Measurements from ENCODE around the gene PSAPL1. TPM values are rescaled to one million over a fixed set of nuclear protein-coding genes. Genes with fewer than 3 reads are reported as not detected.
"Not testable (repeated sequence)": the region's sequence is repeated elsewhere in the genome, so short reads cannot be mapped to it uniquely, and the experiment has no call there.

The PSAPL1 gene
- total and polyA plus RNA-seq, 2 experiments from 2014 or later: not detected

GRCh38 chr4:7459471-7459870, 24.7 kb upstream of the PSAPL1 start:
- no peak overlapping the region for H3K27ac ChIP-seq
- no peak overlapping the region for H3K4me3 ChIP-seq
- no peak overlapping the region for H3K4me2 ChIP-seq (ENCODE audit: unreplicated experiment)
- 57 to 64% methylated on average over 8 of the region's 8 CpGs for WGBS, 2 experiments (ENCODE audit: low coverage in 1 of 2, low lambda C conversion rate in 2 of 2, missing lambda C conversion rate in 2 of 2)
- H4K20me1 ChIP-seq (ENCODE audit: insufficient read depth): no peaks in the 10 kb centered on the region
- no peak overlapping the region for H2AFZ ChIP-seq
- H3K9me2 ChIP-seq (ENCODE audit: insufficient read depth): no peaks in the 10 kb centered on the region
- no peak overlapping the region for H3K9ac ChIP-seq
- in situ Hi-C loops (cut with MboI): no loop called here
- no peaks in the 10 kb centered on the region for H3K79me2 ChIP-seq (ENCODE audit: insufficient read depth)
- H3K9me3 ChIP-seq (ENCODE audit: low read depth): no peaks in the 10 kb centered on the region
- no peak for DNase-seq
- no peaks in the 10 kb centered on the region; the same call in 1 of the 2 replicates for H3K27me3 ChIP-seq (replicated peaks; ENCODE audit: insufficient read depth)
- H3K36me3 ChIP-seq (ENCODE audit: low read depth): no peaks in the 10 kb centered on the region
- no peaks in the 10 kb centered on the region for H3K4me1 ChIP-seq (ENCODE audit: insufficient read depth)
- TF ChIP-seq EZH2 (IDR thresholded peaks at IDR 0.05; ENCODE audit: insufficient read depth, poor library complexity, severe bottlenecking) (no peak), EZH2phosphoT487 (IDR thresholded peaks at IDR 0.05; ENCODE audit: insufficient read depth, low read depth) (no peak)
- no peaks in the 10 kb centered on the region for H3F3A ChIP-seq (ENCODE audit: insufficient read depth)

GRCh38 chr4:7458477-7458876, 23.7 kb upstream of the PSAPL1 start:
- H3K27me3 ChIP-seq (replicated peaks; ENCODE audit: insufficient read depth): no peaks in the 10 kb centered on the region; the same call in 1 of the 2 replicates
- DNase-seq: no peak
- 62 to 66% methylated on average over 4 of the region's 4 CpGs for WGBS, 2 experiments (ENCODE audit: low coverage in 1 of 2, low lambda C conversion rate in 2 of 2, missing lambda C conversion rate in 2 of 2)
- H3K9ac ChIP-seq: no peak overlapping the region
- no peak overlapping the region for H3K4me3 ChIP-seq
- no peak overlapping the region for H3K27ac ChIP-seq
- no peaks in the 10 kb centered on the region for H3K79me2 ChIP-seq (ENCODE audit: insufficient read depth)
- no peaks in the 10 kb centered on the region for H3K9me3 ChIP-seq (ENCODE audit: low read depth)
- no peak overlapping the region for H2AFZ ChIP-seq
- H3K4me2 ChIP-seq (ENCODE audit: unreplicated experiment): no peak overlapping the region
- in situ Hi-C loops (cut with MboI): no loop called here
- no peaks in the 10 kb centered on the region for H3K9me2 ChIP-seq (ENCODE audit: insufficient read depth)
- no peak for TF ChIP-seq EZH2 (IDR thresholded peaks at IDR 0.05; ENCODE audit: insufficient read depth, poor library complexity, severe bottlenecking)
- no peak for TF ChIP-seq EZH2phosphoT487 (IDR thresholded peaks at IDR 0.05; ENCODE audit: insufficient read depth, low read depth)
- H3K36me3 ChIP-seq (ENCODE audit: low read depth): no peaks in the 10 kb centered on the region
- H3F3A ChIP-seq (ENCODE audit: insufficient read depth): no peaks in the 10 kb centered on the region
- no peaks in the 10 kb centered on the region for H4K20me1 ChIP-seq (ENCODE audit: insufficient read depth)
- H3K4me1 ChIP-seq (ENCODE audit: insufficient read depth): no peaks in the 10 kb centered on the region

DNA sequence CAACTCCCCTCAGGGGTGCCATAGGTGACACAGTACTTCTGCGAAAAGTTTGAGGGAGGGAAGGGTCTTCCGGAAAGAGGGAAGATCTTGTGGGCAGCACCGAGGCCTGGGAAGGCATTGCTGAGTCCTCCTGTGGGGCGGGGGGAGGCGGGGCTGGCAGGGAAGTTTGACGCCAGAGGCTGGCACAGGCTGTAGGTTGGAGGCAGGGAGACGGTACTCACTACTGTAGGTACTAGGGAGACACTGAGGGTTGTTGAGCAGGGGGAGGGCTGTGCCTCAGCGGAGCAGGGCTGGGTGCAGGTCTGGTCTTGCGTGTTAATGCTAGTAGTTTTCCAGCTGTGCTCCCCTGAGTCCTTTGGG, 23.3 kb upstream of the PSAPL1 start:
- WGBS, 2 experiments (ENCODE audit: low coverage in 1 of 2, low lambda C conversion rate in 2 of 2, missing lambda C conversion rate in 2 of 2): 65 to 71% methylated on average over 9 of the region's 9 CpGs
- Histone ChIP-seq H3K27me3 (replicated peaks; ENCODE audit: insufficient read depth) (no peaks in the 10 kb centered on the region; the same call in 1 of the 2 replicates), H3K9me2 (ENCODE audit: insufficient read depth) (no peaks in the 10 kb centered on the region), H3K4me2 (ENCODE audit: unreplicated experiment) (no peak overlapping the region), H4K20me1 (ENCODE audit: insufficient read depth) (no peaks in the 10 kb centered on the region), H3K79me2 (ENCODE audit: insufficient read depth) (no peaks in the 10 kb centered on the region), H3K27ac (no peak overlapping the region), H3K4me3 (no peak overlapping the region), H3K9me3 (ENCODE audit: low read depth) (no peaks in the 10 kb centered on the region), H3K9ac (no peak overlapping the region), H3F3A (ENCODE audit: insufficient read depth) (no peaks in the 10 kb centered on the region), H3K36me3 (ENCODE audit: low read depth) (no peaks in the 10 kb centered on the region), H3K4me1 (ENCODE audit: insufficient read depth) (no peaks in the 10 kb centered on the region), H2AFZ (no peak overlapping the region)
- DNase-seq: no peak
- TF ChIP-seq EZH2phosphoT487 (IDR thresholded peaks at IDR 0.05; ENCODE audit: insufficient read depth, low read depth) (no peak), EZH2 (IDR thresholded peaks at IDR 0.05; ENCODE audit: insufficient read depth, poor library complexity, severe bottlenecking) (no peak)
- in situ Hi-C loops (cut with MboI): no loop called here

DNA sequence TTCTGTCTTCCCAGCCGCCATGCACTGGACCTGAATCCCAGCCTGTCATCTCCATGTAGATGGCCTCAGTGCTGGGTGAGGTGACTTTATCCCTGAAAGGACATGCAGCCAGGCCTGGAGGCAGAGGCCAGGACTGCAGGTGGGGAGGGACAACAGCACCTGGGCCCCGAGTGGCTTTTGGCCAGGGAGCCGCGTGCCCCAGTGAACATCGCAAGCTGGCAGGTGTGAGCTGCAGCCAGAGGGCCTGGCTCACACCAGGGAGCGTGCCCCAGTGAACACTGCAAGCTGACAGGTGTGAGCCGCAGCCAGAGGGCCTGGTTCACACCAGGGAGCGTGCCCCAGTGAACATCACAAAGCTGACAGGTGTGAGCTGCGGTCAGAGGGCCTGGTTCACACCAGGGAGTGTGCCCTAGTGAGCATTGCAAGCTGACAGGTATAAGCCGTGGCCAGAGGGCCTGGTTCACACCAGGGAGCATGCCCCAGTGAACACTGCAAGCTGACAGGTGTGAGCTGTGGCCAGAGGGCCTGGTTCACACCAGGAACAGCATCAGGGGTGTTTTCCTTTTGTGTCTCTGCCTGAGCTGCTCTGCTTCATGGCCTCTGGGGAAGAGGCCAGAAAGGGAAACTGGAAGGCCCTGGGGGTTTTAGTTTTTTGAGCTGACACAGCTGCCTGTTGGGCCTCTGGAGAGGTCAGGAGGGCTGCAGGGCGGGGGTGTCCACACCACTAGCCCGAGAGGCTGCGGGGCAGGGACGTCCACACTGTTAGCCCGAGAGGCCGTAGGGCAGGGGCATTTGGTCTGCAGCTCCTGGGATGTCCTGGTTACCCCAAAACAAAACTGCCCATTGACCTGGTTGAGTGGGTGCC, 22.7 kb upstream of the PSAPL1 start:
- no peak overlapping the region for H3K4me3 ChIP-seq

GRCh38 chr4:7452802-7453201, 18.1 kb upstream of the PSAPL1 start:
- H3F3A ChIP-seq (ENCODE audit: insufficient read depth); H3K4me1 ChIP-seq (ENCODE audit: insufficient read depth); H3K36me3 ChIP-seq (ENCODE audit: low read depth); H3K9ac ChIP-seq; H3K27me3 ChIP-seq (replicated peaks; ENCODE audit: insufficient read depth); H3K9me3 ChIP-seq (ENCODE audit: low read depth); H3K4me3 ChIP-seq; H4K20me1 ChIP-seq (ENCODE audit: insufficient read depth); H3K9me2 ChIP-seq (ENCODE audit: insufficient read depth); H3K4me2 ChIP-seq (ENCODE audit: unreplicated experiment); H3K27ac ChIP-seq; H2AFZ ChIP-seq; H3K79me2 ChIP-seq (ENCODE audit: insufficient read depth); DNase-seq; in situ Hi-C loops (cut with MboI): not testable (repeated sequence)
- 77 to 83% methylated on average over 6 to 9 of the region's 9 CpGs for WGBS, 2 experiments (ENCODE audit: low coverage in 1 of 2, low lambda C conversion rate in 2 of 2, missing lambda C conversion rate in 2 of 2)

More for the DNA sequence above, 22.7 kb upstream of the PSAPL1 start:
- H2AFZ ChIP-seq: no peak overlapping the region
- H3K4me1 ChIP-seq (ENCODE audit: insufficient read depth): no peaks in the 10 kb centered on the region
- no peaks in the 10 kb centered on the region; the same call in 1 of the 2 replicates for H3K27me3 ChIP-seq (replicated peaks; ENCODE audit: insufficient read depth)
- H3K36me3 ChIP-seq (ENCODE audit: low read depth): no peaks in the 10 kb centered on the region
- no peak for DNase-seq
- H3F3A ChIP-seq (ENCODE audit: insufficient read depth): no peaks in the 10 kb centered on the region
- H3K9me3 ChIP-seq (ENCODE audit: low read depth): no peaks in the 10 kb centered on the region
- TF ChIP-seq EZH2phosphoT487 (IDR thresholded peaks at IDR 0.05; ENCODE audit: insufficient read depth, low read depth) (no peak), EZH2 (IDR thresholded peaks at IDR 0.05; ENCODE audit: insufficient read depth, poor library complexity, severe bottlenecking) (no peak)
- H3K9ac ChIP-seq: no peak overlapping the region
- no peak overlapping the region for H3K4me2 ChIP-seq (ENCODE audit: unreplicated experiment)
- 64 to 72% methylated on average over 16 of the region's 16 CpGs for WGBS, 2 experiments (ENCODE audit: low coverage in 1 of 2, low lambda C conversion rate in 2 of 2, missing lambda C conversion rate in 2 of 2)
- in situ Hi-C loops (cut with MboI): no loop called here
- H3K9me2 ChIP-seq (ENCODE audit: insufficient read depth): no peaks in the 10 kb centered on the region
- no peaks in the 10 kb centered on the region for H4K20me1 ChIP-seq (ENCODE audit: insufficient read depth)
- H3K79me2 ChIP-seq (ENCODE audit: insufficient read depth): no peaks in the 10 kb centered on the region
- H3K27ac ChIP-seq: no peak overlapping the region
